CD4-positive, alpha-beta T cell treated with Interferon gamma for 1 hour (primary cell): ENCODE data around the gene POLR2A.
"Not testable (repeated sequence)": the region's sequence is repeated elsewhere in the genome, so short reads cannot be mapped to it uniquely, and the experiment has no call there.

Source experiments
- DNase-seq: peaks from one replicate; pipeline ENCODE4 v3.0.0-alpha.2; 2020

POLR2A gene

DNA sequence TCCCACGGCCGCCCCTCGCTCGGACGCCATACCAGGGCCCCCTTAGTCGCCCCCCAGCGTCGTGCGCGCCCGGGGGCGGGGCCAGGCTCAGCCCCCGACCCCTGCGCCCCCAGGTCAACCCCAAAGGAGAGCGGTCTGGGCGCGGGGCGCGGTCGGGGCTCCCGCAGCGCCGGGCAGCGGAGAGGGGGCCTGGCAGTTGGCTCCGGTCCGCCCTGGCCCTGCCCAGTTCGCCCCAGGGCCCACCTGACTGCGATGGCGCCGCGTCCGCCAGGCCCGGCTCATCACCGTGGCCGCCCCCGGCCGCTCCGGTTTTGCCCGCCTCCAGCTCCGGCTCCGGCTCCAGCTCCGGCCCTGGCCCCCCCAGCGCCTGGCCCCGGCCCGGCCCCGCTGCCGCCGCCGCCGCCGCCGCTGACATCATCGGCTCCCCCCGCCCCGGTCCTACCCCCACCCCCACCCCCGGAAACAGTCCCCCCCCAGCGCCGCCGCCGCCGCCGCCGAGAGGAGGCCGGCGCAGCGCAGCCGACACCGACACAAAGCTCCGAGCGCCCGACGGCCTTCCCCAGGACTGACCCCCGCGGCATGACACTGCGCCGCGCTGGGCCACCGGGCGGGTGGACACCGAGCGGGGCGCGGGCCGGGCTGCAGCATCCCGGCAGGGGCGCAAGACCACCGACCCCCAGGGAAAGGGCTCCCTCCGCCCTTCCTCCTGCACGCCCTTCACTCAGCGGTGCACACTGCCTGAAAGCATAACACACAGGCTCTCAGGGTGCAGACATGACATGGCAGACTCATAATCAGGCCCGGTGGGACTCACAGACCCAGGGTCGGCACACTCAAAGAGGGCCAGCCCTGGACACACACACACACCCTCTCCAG, 4.7 kb upstream of the POLR2A start, which contains the start of gene ZBTB4:
Gene ZBTB4 (minus strand): TSS at position 419 of the 876 bp plus-strand sequence. CDS start 12,830 bp downstream, outside the sequence.
- peak; percentile 73 for DNase-seq

- no peak for DNase-seq
Observed at GRCh38 chr17:7480089-7480384, 4.1 kb upstream of the POLR2A start.

- DNase-seq, result not testable (repeated sequence)
Observed at GRCh38 chr17:7481275-7481674, 2.9 kb upstream of the POLR2A start, which contains the start of gene SLC35G6. SLC35G6 (plus strand) TSS chr17:7481446; CDS start chr17:7481517, 71 bp downstream.

- not testable (repeated sequence) for DNase-seq
Observed at GRCh38 chr17:7481842-7482741, 2.1 kb upstream of the POLR2A start.

GRCh38 chr17:7482742-7483088, 1.5 kb upstream of the POLR2A start:
- DNase-seq, result not testable (repeated sequence)

GRCh38 chr17:7483255-7484066, 705 bp upstream of the POLR2A start:
- DNase-seq, result peak; percentile 95

DNA sequence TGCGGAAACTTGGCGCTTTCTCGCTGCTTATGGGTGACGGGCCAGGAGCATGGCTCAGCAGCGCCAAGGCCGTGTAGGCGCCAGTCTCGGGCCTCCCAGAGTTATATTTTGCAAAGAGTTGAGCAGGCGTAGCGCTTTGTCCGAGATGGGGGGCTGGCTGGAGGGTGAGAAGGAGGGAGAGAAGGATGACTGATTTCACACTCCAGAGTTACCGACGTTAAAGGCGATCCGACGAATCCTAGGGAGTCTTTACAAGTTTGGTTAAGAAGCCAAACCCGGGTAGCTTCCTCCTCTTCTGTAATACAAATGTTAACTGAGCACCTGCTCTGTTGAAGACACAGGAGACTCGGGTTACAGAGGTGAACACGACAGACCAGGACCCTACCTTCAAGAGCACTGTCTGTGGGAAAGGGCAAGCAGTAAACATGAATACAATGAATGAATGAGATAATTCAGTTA, 782 bp downstream of the POLR2A start:
- no peak for DNase-seq

GRCh38 chr17:7486181-7486580, 2.0 kb downstream of the POLR2A start:
- DNase-seq, result no peak

DNA sequence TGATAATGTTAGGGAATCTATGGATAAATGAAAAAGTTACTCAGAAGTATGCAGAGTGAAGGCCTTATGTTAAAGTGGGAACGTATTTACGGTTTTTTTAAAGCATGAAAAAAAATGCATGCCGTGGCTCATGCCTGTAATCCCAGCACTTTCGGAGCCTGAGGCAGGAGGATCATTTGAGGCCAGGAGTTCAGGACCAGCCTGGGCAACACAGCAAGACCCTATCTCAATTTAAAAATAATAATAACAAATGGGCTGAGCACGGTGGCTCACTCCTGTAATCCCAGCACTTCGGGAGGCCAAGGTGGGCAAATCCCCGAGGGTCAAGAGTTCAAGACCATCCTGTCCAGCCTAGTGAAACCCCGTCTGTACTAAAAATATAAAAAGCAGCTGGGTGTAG, 6.0 kb downstream of the POLR2A start:
- no peak for DNase-seq

DNA sequence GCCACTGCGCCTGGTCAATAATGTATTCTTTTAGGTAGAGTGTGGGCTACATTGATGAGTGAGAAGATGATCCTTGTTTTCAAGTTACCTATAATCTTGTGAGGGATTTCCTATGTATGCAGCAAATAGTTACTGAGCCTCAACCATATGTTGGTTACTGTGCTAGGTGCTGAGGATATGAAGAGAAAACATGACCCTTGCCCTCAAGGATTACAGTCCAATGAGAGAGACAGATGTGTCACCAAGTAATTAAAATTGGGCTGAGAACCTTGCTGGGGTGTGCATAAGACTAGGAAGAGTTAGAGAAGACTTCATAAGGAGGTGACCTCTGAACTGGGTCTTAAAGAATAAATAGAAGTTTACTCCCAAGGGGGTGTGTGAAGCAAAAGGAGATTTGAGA, 7.4 kb downstream of the POLR2A start:
- no peak for DNase-seq

DNA sequence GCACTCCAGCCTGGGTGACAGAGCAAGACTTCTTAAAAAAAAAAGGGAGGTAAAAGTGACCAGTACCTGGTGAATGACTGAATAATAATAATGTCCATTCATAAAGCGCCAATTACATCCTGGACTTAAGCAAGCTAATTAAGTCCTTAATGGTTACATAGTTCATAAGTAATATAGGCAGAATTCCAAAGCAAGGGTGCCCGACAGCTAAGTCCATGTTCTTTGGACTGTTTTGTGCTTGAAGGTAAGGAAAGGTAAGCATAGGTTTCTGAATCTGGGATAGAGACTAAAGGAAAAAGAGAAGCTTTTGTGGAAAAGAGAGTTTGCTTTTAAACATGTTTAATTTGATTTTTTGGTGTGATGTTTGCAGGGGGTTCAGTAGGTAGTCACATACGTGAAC, 9.8 kb downstream of the POLR2A start:
- DNase-seq, result no peak

DNA sequence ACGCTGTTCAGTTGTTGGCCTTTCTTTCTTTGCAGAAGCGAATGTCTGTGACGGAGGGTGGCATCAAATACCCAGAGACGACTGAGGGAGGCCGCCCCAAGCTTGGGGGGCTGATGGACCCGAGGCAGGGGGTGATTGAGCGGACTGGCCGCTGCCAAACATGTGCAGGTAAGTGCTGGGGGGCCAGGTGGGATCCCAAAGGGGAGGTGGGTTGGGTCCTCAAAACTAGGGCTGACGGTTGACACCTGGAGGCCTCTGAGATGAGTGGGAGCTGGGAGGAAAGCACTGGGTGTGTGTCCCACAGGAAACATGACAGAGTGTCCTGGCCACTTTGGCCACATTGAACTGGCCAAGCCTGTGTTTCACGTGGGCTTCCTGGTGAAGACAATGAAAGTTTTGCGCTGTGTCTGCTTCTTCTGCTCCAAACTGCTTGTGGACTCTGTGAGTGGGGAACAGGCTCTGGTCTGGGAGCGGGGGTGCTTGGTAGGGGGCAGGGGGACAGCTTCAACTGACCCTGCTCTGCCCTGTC, 11.8 kb downstream of the POLR2A start:
- no peak for DNase-seq

- DNase-seq, result no peak
Observed at GRCh38 chr17:7496470-7497183, 12.5 kb downstream of the POLR2A start.

DNA sequence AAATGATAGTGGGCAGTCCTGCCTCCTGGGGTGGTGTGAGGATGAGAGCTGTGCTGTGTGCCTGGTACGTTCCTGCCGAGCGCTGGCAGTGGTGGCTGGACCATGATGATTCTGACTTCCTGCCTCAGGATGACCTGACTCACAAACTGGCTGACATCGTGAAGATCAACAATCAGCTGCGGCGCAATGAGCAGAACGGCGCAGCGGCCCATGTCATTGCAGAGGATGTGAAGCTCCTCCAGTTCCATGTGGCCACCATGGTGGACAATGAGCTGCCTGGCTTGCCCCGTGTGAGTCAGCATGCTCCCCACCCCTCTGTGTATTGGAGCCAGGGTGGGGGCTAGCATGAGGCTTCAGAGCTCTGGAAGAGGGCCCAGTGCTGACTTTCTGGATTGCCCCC, 13.1 kb downstream of the POLR2A start:
- no peak for DNase-seq

GRCh38 chr17:7497636-7498035, 13.5 kb downstream of the POLR2A start:
- no peak for DNase-seq

- DNase-seq, result no peak
Observed at GRCh38 chr17:7499161-7499560, 15.0 kb downstream of the POLR2A start.

- DNase-seq, result no peak
Observed at GRCh38 chr17:7501729-7502128, 17.6 kb downstream of the POLR2A start.

GRCh38 chr17:7502171-7502847, 18.1 kb downstream of the POLR2A start:
- no peak for DNase-seq

- DNase-seq, result no peak
Observed at GRCh38 chr17:7502987-7503386, 18.8 kb downstream of the POLR2A start.

DNA sequence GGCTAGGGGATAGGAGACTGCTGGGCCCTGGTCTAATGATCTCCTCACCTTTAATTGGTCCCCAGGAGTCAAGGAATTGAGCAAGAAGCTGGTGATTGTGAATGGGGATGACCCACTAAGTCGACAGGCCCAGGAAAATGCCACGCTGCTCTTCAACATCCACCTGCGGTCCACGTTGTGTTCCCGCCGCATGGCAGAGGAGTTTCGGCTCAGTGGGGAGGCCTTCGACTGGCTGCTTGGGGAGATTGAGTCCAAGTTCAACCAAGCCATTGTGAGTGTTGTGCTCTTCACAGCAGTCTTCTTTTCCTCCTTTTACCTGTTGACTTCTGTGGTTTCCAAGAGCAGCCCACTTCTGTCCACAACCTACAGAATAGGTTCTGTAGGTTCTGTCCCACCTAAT, 19.4 kb downstream of the POLR2A start:
- DNase-seq, result no peak

GRCh38 chr17:7508145-7508544, 24.0 kb downstream of the POLR2A start:
- DNase-seq, result no peak
